GM19452 (cell line): Measurements from ENCODE around the gene PDE8B.

ENCODE experiments used
- ATAC-seq: cut with Tn5 transposase; IDR thresholded peaks from one replicate; pipeline ENCODE4 v1.9.1; 2021; ENCODE audit not compliant: unreplicated experiment

Gene PDE8B

GRCh38 chr5:77230727-77231470, 20.4 kb downstream of the PDE8B start:
- ATAC-seq, result no peak

- ATAC-seq, result no peak
Measured at GRCh38 chr5:77231471-77232138, 21.1 kb downstream of the PDE8B start.

GRCh38 chr5:77232574-77233358, 22.3 kb downstream of the PDE8B start:
- no peak for ATAC-seq

GRCh38 chr5:77235846-77236721, 25.6 kb downstream of the PDE8B start:
- no peak for ATAC-seq

GRCh38 chr5:77239126-77239741, 28.8 kb downstream of the PDE8B start:
- ATAC-seq, result no peak

GRCh38 chr5:77241444-77241843, 31.0 kb downstream of the PDE8B start:
- ATAC-seq, result no peak

GRCh38 chr5:77249475-77249874, 39.0 kb downstream of the PDE8B start:
- ATAC-seq, result no peak

GRCh38 chr5:77250021-77250420, 39.5 kb downstream of the PDE8B start:
- no peak for ATAC-seq

GRCh38 chr5:77251921-77252320, 41.4 kb downstream of the PDE8B start:
- no peak for ATAC-seq

- no peak for ATAC-seq
Measured at GRCh38 chr5:77255617-77256016, 45.1 kb downstream of the PDE8B start.

GRCh38 chr5:77256406-77256805, 45.9 kb downstream of the PDE8B start:
- no peak for ATAC-seq

GRCh38 chr5:77258652-77259051, 48.2 kb downstream of the PDE8B start:
- ATAC-seq, result no peak

GRCh38 chr5:77259476-77259875, 49.0 kb downstream of the PDE8B start:
- ATAC-seq, result no peak

GRCh38 chr5:77262697-77263096, 52.2 kb downstream of the PDE8B start:
- ATAC-seq, result no peak

- no peak for ATAC-seq
Measured at GRCh38 chr5:77266291-77266690, 55.8 kb downstream of the PDE8B start.

GRCh38 chr5:77267496-77267895, 57.0 kb downstream of the PDE8B start:
- ATAC-seq, result no peak

GRCh38 chr5:77272206-77272605, 61.7 kb downstream of the PDE8B start:
- no peak for ATAC-seq

- ATAC-seq, result no peak
Measured at GRCh38 chr5:77277759-77278158, 67.3 kb downstream of the PDE8B start.

- ATAC-seq, result no peak
Measured at GRCh38 chr5:77280036-77280435, 69.6 kb downstream of the PDE8B start.

GRCh38 chr5:77281969-77282336, 71.5 kb downstream of the PDE8B start:
- ATAC-seq, result no peak
